Neural crest cell (in vitro differentiated cells): ENCODE data around the gene ENTREP3. TPM values are rescaled to one million over a fixed set of nuclear protein-coding genes. Genes with fewer than 3 reads are reported as not detected.

Experiments
- DNase-seq: peaks from one replicate; pipeline ENCODE4 v3.0.0; 2021; ENCODE audit warnings: low read depth, mixed read lengths, low spot score
- H3K27ac Mint-ChIP-seq: one replicate; pipeline ENCODE4 v1.8.0; 2021; ENCODE audit warnings: mild to moderate bottlenecking, mixed read lengths; ENCODE audit not compliant: unreplicated experiment
- H3K27me3 Mint-ChIP-seq: 2 replicates; pipeline ENCODE4 v1.8.0; 2021; ENCODE audit warnings: low read depth, mild to moderate bottlenecking, mixed read lengths
- H3K36me3 Mint-ChIP-seq: 2 replicates; pipeline ENCODE4 v1.8.0; 2021; ENCODE audit warnings: low read depth, mild to moderate bottlenecking, mixed read lengths
- H3K4me1 Mint-ChIP-seq: 2 replicates; pipeline ENCODE4 v1.8.0; 2021; ENCODE audit warnings: mixed read lengths
- H3K4me3 Mint-ChIP-seq: one replicate; pipeline ENCODE4 v1.8.0; 2021; ENCODE audit warnings: mild to moderate bottlenecking, mixed read lengths
- H3K9me3 Mint-ChIP-seq: 2 replicates; pipeline ENCODE4 v1.8.0; 2021; ENCODE audit warnings: mixed read lengths
- CTCF ChIP-seq: fragments of 200-600 bp; sonication (generic); conservative IDR thresholded peaks from 2 replicates; pipeline ENCODE4 v1.5.0; 2021; ENCODE audit warnings: antibody characterized with exemption, mild to moderate bottlenecking
- total RNA-seq: library from RNA; stranded (reverse); gene quantifications from 2 replicates; pipeline ENCODE4 v1.2.1, GENCODE V29; 2021

ENTREP3 gene
- total RNA-seq, 1 donor from 2014 or later, result 93.1 TPM

GRCh38 chr1:155267373-155267772, 12.1 kb upstream of the ENTREP3 start:
- Mint-ChIP-seq H3K9me3 (no peaks in the 10 kb centered on the region), H3K4me1 (peaks cover 18% of the 10 kb centered on the region), H3K27ac (no peak overlapping the region), H3K27me3 (peaks cover under 1% of the 10 kb centered on the region), H3K4me3 (peak overlapping the region; percentile 21), H3K36me3 (peaks cover 35% of the 10 kb centered on the region)
- TF ChIP-seq CTCF, result no peak
- no peak for DNase-seq

- H3K9me3 Mint-ChIP-seq, result no peaks in the 10 kb centered on the region
- TF ChIP-seq CTCF, result no peak
- no peak overlapping the region for H3K27ac Mint-ChIP-seq
- peaks cover 19% of the 10 kb centered on the region for H3K4me1 Mint-ChIP-seq
- H3K27me3 Mint-ChIP-seq, result peaks cover 4% of the 10 kb centered on the region
- peaks cover 36% of the 10 kb centered on the region for H3K36me3 Mint-ChIP-seq
- no peak overlapping the region for H3K4me3 Mint-ChIP-seq
- no peak for DNase-seq
Measured at GRCh38 chr1:155266553-155266952, 11.3 kb upstream of the ENTREP3 start.

GRCh38 chr1:155263067-155263466, 7.8 kb upstream of the ENTREP3 start:
- H3K36me3 Mint-ChIP-seq, result peaks cover 21% of the 10 kb centered on the region
- no peak for DNase-seq
- peaks cover 4% of the 10 kb centered on the region for H3K27me3 Mint-ChIP-seq
- H3K27ac Mint-ChIP-seq, result no peak overlapping the region
- no peaks in the 10 kb centered on the region for H3K9me3 Mint-ChIP-seq
- no peak for TF ChIP-seq CTCF
- H3K4me3 Mint-ChIP-seq, result peak overlapping the region; percentile 98
- H3K4me1 Mint-ChIP-seq, result peaks cover 27% of the 10 kb centered on the region

GRCh38 chr1:155261852-155262673, 6.8 kb upstream of the ENTREP3 start, which contains the start of gene SCAMP3:
TSS of gene SCAMP3 (minus strand) at chr1:155262360. CDS start at chr1:155262151, 209 bp downstream.
- H3K36me3 Mint-ChIP-seq, result peaks cover 23% of the 10 kb centered on the region
- no peaks in the 10 kb centered on the region for H3K9me3 Mint-ChIP-seq
- H3K27me3 Mint-ChIP-seq, result peaks cover 4% of the 10 kb centered on the region
- TF ChIP-seq CTCF, result no peak
- peak within 1 kb of the TSS; percentile 91 for H3K27ac Mint-ChIP-seq
- DNase-seq, result peak; percentile 83
- H3K4me1 Mint-ChIP-seq, result peaks cover 31% of the 10 kb centered on the region
- H3K4me3 Mint-ChIP-seq, result peak within 1 kb of the TSS; percentile 98

GRCh38 chr1:155261493-155261851, 6.2 kb upstream of the ENTREP3 start:
- H3K27ac Mint-ChIP-seq, result peak overlapping the region; percentile 91
- H3K27me3 Mint-ChIP-seq, result peaks cover 4% of the 10 kb centered on the region
- peak overlapping the region; percentile 98 for H3K4me3 Mint-ChIP-seq
- peaks cover 37% of the 10 kb centered on the region for H3K4me1 Mint-ChIP-seq
- peak; percentile 14 for TF ChIP-seq CTCF
- peaks cover 23% of the 10 kb centered on the region for H3K36me3 Mint-ChIP-seq
- H3K9me3 Mint-ChIP-seq, result no peaks in the 10 kb centered on the region
- DNase-seq, result no peak
